HG03432 (cell line): ENCODE results near the gene AK5.
"Not testable (repeated sequence)": the region's sequence is repeated elsewhere in the genome, so short reads cannot be mapped to it uniquely, and the experiment has no call there.

Source experiments
- ATAC-seq: cut with Tn5 transposase; IDR thresholded peaks from one replicate; pipeline ENCODE4 v1.9.1; 2021; ENCODE audit warnings: mild to moderate bottlenecking, moderate library complexity; ENCODE audit not compliant: unreplicated experiment

The AK5 gene

GRCh38 chr1:77287535-77287934, 5.7 kb downstream of the AK5 start:
- ATAC-seq, result no peak

- no peak for ATAC-seq
Measured at GRCh38 chr1:77288275-77288674, 6.5 kb downstream of the AK5 start.

- ATAC-seq, result no peak
Measured at GRCh38 chr1:77290576-77290975, 8.8 kb downstream of the AK5 start.

- no peak for ATAC-seq
Measured at GRCh38 chr1:77292551-77292950, 10.7 kb downstream of the AK5 start.

GRCh38 chr1:77300566-77300965, 18.7 kb downstream of the AK5 start:
- ATAC-seq, result no peak

GRCh38 chr1:77303387-77303786, 21.6 kb downstream of the AK5 start:
- no peak for ATAC-seq

GRCh38 chr1:77308889-77309621, 27.2 kb downstream of the AK5 start:
- ATAC-seq, result no peak

- ATAC-seq, result no peak
Measured at GRCh38 chr1:77310924-77311323, 29.1 kb downstream of the AK5 start.

GRCh38 chr1:77312364-77312763, 30.5 kb downstream of the AK5 start:
- not testable (repeated sequence) for ATAC-seq

GRCh38 chr1:77313491-77313890, 31.7 kb downstream of the AK5 start:
- ATAC-seq, result no peak

GRCh38 chr1:77316006-77316405, 34.2 kb downstream of the AK5 start:
- no peak for ATAC-seq

- ATAC-seq, result no peak
Measured at GRCh38 chr1:77316966-77317365, 35.1 kb downstream of the AK5 start.

- no peak for ATAC-seq
Measured at GRCh38 chr1:77319036-77319705, 37.4 kb downstream of the AK5 start.

GRCh38 chr1:77322061-77322900, 40.5 kb downstream of the AK5 start:
- no peak for ATAC-seq

- no peak for ATAC-seq
Measured at GRCh38 chr1:77333501-77333900, 51.7 kb downstream of the AK5 start.

- ATAC-seq, result no peak
Measured at GRCh38 chr1:77336729-77337128, 54.9 kb downstream of the AK5 start.

- ATAC-seq, result no peak
Measured at GRCh38 chr1:77339326-77339725, 57.5 kb downstream of the AK5 start.

GRCh38 chr1:77341195-77341594, 59.4 kb downstream of the AK5 start:
- no peak for ATAC-seq

- ATAC-seq, result no peak
Measured at GRCh38 chr1:77342745-77343144, 60.9 kb downstream of the AK5 start.

GRCh38 chr1:77347646-77348045, 65.8 kb downstream of the AK5 start:
- no peak for ATAC-seq

GRCh38 chr1:77348549-77348948, 66.7 kb downstream of the AK5 start:
- no peak for ATAC-seq

GRCh38 chr1:77349275-77349674, 67.5 kb downstream of the AK5 start:
- no peak for ATAC-seq
